ENCODE data around the gene WWOX.

WWOX gene

DNA sequence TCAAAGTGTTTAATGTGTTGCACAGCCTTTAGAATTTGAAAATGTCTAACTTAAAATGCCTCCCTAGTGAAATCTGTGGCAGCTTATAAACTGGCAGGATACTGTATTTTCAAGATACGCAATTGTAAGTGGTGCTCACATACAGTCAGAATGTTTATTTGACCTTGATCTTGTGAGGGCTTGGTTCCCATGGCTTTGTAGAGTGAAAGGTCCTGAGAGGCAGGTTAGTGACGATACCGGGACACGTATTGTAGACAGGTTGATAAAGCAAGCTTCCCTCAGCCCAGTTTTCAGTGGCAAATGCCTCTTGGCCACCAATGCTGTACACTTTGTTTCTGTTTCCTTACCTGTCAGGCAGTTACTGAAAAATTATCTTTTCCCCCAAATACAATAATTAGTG lies 1074.5 kb downstream of the WWOX start:
- DNase-seq (ENCODE audit: low read depth) = no peak

- no peak for DNase-seq (ENCODE audit: low read depth)
Observed at GRCh38 chr16:79175286-79176057, 1076.0 kb downstream of the WWOX start.

DNA sequence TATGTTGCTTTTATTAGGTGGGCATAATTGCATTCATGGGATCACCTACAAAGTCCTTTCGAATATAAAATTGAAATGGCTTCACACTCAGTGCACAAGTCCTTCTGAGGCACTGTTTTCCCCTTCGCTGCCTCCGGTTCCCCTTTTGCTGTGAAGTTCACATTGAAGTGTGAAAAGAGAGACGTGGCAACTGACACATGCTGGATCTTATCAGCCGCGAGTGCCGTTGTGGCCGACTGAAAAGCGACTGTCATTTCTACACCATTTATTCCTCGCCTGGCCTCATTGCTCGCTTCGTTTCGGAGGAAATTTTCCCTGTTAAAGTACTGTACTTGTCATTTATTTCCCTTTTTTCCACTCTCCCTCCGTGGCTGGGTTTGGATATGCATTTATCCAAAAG lies 1077.6 kb downstream of the WWOX start:
- DNase-seq (ENCODE audit: low read depth) = no peak

GRCh38 chr16:79181419-79181818 lies 1082.0 kb downstream of the WWOX start:
- no peak for DNase-seq (ENCODE audit: low read depth)

DNA sequence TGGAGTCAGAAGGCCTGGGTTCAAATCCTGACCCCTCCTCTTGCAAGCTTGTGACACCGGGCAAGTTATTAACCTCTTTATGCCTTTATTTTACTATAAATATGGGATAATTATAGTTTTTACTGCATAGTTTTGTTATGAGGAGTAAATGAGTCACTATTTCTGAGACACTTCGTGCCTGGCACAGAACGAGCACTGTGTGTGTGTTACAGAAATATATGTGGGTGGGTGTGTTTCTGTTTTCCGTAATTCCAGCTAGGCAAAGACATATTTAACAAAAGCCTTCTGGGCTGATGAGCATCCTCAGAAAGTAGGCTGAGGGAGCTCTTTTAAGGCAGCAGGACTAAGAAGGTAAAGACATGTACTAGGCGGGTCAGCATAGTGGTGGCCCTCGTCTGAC lies 1083.2 kb downstream of the WWOX start:
- no peak for DNase-seq (ENCODE audit: low read depth)

DNA sequence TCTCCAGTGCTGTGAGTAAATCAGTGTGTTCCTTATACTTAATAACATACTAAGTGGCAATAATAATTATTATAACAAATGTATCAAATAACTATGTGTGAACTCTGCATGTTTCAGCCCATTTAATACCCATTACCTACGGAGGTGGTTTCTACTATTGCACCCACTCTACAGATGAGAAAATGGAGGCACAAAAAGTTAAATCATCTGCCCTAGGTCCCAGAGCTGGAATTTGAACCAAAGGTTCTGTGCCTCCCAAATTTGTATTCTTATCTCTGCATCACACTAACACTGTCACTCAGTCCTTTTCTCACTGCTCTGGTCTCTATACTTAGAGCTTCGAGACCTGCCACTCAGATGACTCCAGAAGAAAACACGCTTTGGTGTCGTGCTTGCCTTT lies 1084.1 kb downstream of the WWOX start:
- DNase-seq (ENCODE audit: low read depth) = no peak

DNA sequence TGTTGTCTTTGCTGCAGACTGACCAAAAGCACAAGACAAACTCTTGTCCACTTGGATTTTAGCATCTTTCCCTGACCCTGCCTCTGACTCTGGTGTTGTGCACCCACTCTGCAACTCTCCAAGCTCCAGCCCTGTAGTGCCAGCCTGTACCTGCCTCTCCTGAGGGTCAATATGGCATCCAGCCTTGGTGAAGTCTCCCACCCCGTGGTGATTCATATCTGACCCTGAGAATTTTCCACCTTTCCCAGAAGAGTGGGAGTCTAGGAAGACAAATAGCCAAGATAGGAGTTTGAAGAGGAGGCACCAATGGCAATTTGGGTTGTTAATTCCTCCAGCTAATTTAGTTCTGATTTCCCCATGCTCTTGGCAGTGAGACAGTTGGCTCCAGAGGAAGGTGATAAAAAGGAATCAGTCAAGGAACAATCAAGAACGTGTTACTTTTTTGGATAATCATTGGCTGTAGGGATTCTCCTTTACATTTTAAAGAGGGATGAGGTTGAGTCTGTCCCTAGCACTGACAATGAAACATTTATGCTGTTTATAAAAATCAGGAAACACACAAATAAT lies 1085.1 kb downstream of the WWOX start:
- DNase-seq (ENCODE audit: low read depth) = no peak

- DNase-seq (ENCODE audit: low read depth) = no peak
Observed at GRCh38 chr16:79185711-79186110, 1086.3 kb downstream of the WWOX start.

GRCh38 chr16:79186196-79186595 lies 1086.7 kb downstream of the WWOX start:
- DNase-seq (ENCODE audit: low read depth) = no peak

DNA sequence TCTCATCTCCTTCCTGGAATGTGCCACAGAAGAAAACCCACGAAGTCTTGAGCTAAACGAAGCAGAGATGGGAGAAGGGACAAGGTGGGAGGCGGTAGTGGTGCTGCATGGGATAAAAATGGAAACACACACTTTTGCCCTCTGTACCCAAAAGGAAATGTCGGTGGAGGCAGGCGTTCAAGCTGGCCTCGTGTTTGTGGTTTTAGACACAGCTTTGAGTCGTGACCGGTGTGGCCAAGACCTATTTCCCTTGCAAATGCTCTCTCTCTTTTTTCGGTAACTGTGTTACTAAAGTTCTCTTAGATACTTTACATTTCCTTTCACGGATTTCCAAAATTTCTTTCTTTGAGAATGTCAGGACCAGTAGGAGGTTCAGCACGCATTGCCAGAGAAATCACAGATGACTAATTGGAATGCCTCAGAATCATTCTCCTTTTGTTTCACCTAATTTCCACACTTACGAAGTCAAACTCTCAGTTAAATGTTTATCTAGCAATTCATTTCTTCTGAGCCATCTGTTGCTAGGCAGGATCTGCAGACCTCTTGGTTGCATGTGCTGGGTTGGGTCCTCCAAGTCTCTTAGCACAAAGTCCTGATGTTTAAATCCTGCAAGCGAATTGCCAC lies 1088.8 kb downstream of the WWOX start:
- no peak for DNase-seq (ENCODE audit: low read depth)

DNA sequence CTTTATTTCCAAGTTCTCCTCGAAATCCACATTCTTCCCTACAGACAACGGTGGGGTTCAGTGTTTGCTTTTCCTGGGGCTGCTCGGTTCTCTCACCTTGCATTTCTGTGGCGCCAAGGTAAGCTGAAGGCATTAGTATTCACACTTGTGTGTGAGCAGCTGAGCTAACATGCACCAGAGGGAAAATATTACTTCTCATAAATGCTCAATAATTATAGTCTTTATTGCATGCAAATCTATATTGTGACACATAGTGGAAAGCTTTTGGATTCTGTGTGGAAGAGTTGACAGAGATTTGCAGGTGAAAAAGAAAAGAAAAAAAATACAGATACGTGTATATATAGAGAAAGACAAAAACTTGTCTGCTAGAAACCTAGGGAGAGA lies 1089.3 kb downstream of the WWOX start:
- no peak for DNase-seq (ENCODE audit: low read depth)

GRCh38 chr16:79190542-79190941 lies 1091.1 kb downstream of the WWOX start:
- DNase-seq (ENCODE audit: low read depth) = no peak

DNA sequence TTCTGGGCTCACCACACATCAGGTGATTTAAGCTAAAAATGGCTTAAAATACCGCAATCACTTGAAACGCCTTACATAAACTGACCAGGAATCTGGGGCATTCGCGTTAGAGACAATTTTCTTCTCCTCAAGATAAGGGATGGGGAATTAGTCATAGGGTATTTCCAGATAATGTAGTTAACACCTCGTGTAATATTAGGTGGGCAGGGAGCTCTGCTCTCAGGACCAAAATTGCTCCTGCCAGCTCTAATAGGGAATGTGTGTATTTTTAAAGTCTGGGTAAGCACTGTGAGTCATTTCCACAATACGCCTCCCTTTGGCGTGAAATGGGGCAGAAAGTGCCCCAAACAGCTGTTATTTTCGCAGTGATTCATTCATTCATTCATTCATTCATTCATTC lies 1092.5 kb downstream of the WWOX start:
- DNase-seq (ENCODE audit: low read depth) = no peak

- no peak for DNase-seq (ENCODE audit: low read depth)
Observed at GRCh38 chr16:79192904-79193303, 1093.5 kb downstream of the WWOX start.

GRCh38 chr16:79194291-79194690 lies 1094.8 kb downstream of the WWOX start:
- no peak for DNase-seq (ENCODE audit: low read depth)

- no peak for DNase-seq (ENCODE audit: low read depth)
Observed at GRCh38 chr16:79195938-79196337, 1096.5 kb downstream of the WWOX start.

DNA sequence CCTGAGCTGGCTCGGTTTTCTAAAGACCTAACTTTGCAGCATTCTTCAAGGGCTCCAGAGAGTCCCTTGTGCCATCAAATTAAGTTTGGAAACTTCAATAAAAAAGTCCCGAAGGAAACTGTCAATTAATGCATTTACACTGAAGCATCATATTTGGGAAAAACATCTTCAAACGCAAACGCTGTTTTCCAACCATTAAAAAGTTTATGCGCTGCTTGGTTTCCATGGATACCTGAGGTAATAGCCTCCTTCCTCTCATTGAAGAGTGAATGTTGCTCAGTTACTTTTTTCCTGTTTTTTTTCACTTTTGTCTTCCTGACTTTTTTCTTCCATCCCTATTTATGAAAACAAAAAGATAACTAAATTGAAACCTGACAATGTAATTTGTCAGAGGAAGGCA lies 1102.0 kb downstream of the WWOX start:
- DNase-seq (ENCODE audit: low read depth) = no peak

- DNase-seq (ENCODE audit: low read depth) = no peak
Observed at GRCh38 chr16:79202977-79203376, 1103.5 kb downstream of the WWOX start.

- DNase-seq (ENCODE audit: low read depth) = no peak
Observed at GRCh38 chr16:79204486-79204885, 1105.0 kb downstream of the WWOX start.

GRCh38 chr16:79206889-79207288 lies 1107.4 kb downstream of the WWOX start:
- no peak for DNase-seq (ENCODE audit: low read depth)

GRCh38 chr16:79209308-79209707 lies 1109.9 kb downstream of the WWOX start:
- DNase-seq (ENCODE audit: low read depth) = no peak

- DNase-seq (ENCODE audit: low read depth) = no peak
Observed at GRCh38 chr16:79210607-79211006, 1111.2 kb downstream of the WWOX start.

GRCh38 chr16:79211586-79211985 lies 1112.1 kb downstream of the WWOX start:
- no peak for DNase-seq (ENCODE audit: low read depth)
